Fibroblast of lung (primary cell): ENCODE data around the gene UAP1L1.

ENCODE experiments used
- CTCF ChIP-seq, 2 donors: IDR thresholded peaks in 1 of 2; conservative IDR thresholded peaks in 1 of 2; 1 replicate in 1 of 2; 2 replicates in 1 of 2; pipeline ENCODE4 v1.5.1; 2011 to 2012; ENCODE audit warnings: low read length in 2 of 2, control low read depth in 1 of 2, inconsistent platforms in 1 of 2, low read depth in 1 of 2, mild to moderate bottlenecking in 1 of 2
- EZH2 ChIP-seq: IDR thresholded peaks from 2 replicates; pipeline ENCODE4 v1.5.1; 2012; ENCODE audit warnings: low read length, control low read depth, mild to moderate bottlenecking; ENCODE audit errors: missing control alignments

DNA sequence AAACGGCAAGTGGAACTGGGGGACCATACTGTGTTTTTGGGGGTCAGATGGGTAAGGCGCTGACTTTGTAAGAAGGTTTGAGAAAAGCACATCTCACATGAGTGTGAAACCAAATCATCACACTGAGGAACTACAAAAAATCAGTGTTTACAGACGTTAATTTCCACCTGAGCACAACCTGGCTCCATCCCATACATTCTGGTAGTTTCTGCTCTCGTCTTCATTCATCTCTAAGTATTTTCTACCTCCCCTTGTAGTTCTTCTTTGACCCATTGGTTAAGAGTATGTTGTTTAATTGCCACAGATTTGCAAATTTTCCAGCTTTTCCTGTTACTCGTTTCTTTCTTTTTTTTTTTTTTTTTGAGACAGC, 46.1 kb downstream of the UAP1L1 start:
- TF ChIP-seq CTCF (conservative IDR thresholded peaks at IDR 0.05 in 1 of 2, IDR thresholded peaks at IDR 0.05 in 1 of 2; ENCODE audit: low read depth in 1 of 2, low read length in 2 of 2) (no peak), EZH2 (no peak)
